ENCODE measurements around the gene ENTREP1. TPM values are rescaled to one million over a fixed set of nuclear protein-coding genes. Genes with fewer than 3 reads are reported as not detected.
A peak's percentile ranks its signal among the peaks of the same experiment; 100 is the strongest.

Gene ENTREP1
- total RNA-seq, 4 donors from 2014 or later = 11.3 to 29.3 (median 21.3) TPM

- Histone ChIP-seq H3K4me3 (no peak overlapping the region), H3K27me3 (no peaks in the 10 kb centered on the region), H3K36me3 (peaks cover 0 to 14% of the 10 kb centered on the region in 2 donors), H3K9me3 (no peaks in the 10 kb centered on the region), H3K4me1 (peaks cover 5 to 63% (median 15%) of the 10 kb centered on the region in 3 donors), H3K27ac (peak overlapping the region in 3 of 4 donors; percentile 37 to 61 (median 52))
- ATAC-seq = no peak
- TF ChIP-seq POLR2A (IDR thresholded peaks at IDR 0.05) = no peak
- no peak for TF ChIP-seq CTCF (IDR thresholded peaks at IDR 0.05)
- TF ChIP-seq POLR2AphosphoS5 (IDR thresholded peaks at IDR 0.05) = no peak
- TF ChIP-seq EP300 (IDR thresholded peaks at IDR 0.05) = no peak
- WGBS, 2 donors (ENCODE audit: low coverage in 1 of 2) = 75 to 83% methylated on average over 4 to 6 of the region's 6 CpGs
Measured at GRCh38 chr9:69393425-69393824, 68.4 kb downstream of the ENTREP1 start.

- no peak overlapping the region for H3K4me3 ChIP-seq
Measured at GRCh38 chr9:69395718-69396117, 70.7 kb downstream of the ENTREP1 start.

GRCh38 chr9:69396759-69397158 is 71.7 kb downstream of the ENTREP1 start:
- no peak for TF ChIP-seq CTCF (IDR thresholded peaks at IDR 0.05)
- TF ChIP-seq EP300 (IDR thresholded peaks at IDR 0.05) = no peak
- TF ChIP-seq POLR2A (IDR thresholded peaks at IDR 0.05) = no peak
- TF ChIP-seq POLR2AphosphoS5 (IDR thresholded peaks at IDR 0.05) = no peak
- no peak for ATAC-seq
- Histone ChIP-seq H3K4me3 (no peak overlapping the region), H3K4me1 (peaks cover 5 to 55% (median 11%) of the 10 kb centered on the region in 3 donors), H3K9me3 (no peaks in the 10 kb centered on the region), H3K36me3 (no peaks in the 10 kb centered on the region), H3K27me3 (no peaks in the 10 kb centered on the region), H3K27ac (peak overlapping the region in 3 of 4 donors; percentile 24 to 76 (median 73))
- WGBS, 2 donors (ENCODE audit: low coverage in 1 of 2) = 86% methylated on average over 2 of the region's 2 CpGs; no CpG with 5 or more reads in 1 of the 2 donors

More at GRCh38 chr9:69395718-69396117, 70.7 kb downstream of the ENTREP1 start:
- 83 to 86% methylated on average over 1 of the region's 5 CpGs for WGBS, 2 donors (ENCODE audit: low coverage in 1 of 2)
- Histone ChIP-seq H3K4me1 (peaks cover 5 to 65% (median 15%) of the 10 kb centered on the region in 3 donors), H3K27me3 (no peaks in the 10 kb centered on the region), H3K36me3 (no peaks in the 10 kb centered on the region), H3K27ac (peak overlapping the region in 3 of 4 donors; percentile 37 to 73 (median 46)), H3K9me3 (no peaks in the 10 kb centered on the region)
- no peak for TF ChIP-seq POLR2AphosphoS5 (IDR thresholded peaks at IDR 0.05)
- no peak for TF ChIP-seq EP300 (IDR thresholded peaks at IDR 0.05)
- TF ChIP-seq POLR2A (IDR thresholded peaks at IDR 0.05) = no peak
- TF ChIP-seq CTCF (IDR thresholded peaks at IDR 0.05) = no peak
- no peak for ATAC-seq

- Histone ChIP-seq H3K9me3 (no peaks in the 10 kb centered on the region), H3K4me3 (peak overlapping the region in 1 of 2 donors; percentile 17), H3K36me3 (no peaks in the 10 kb centered on the region), H3K4me1 (peaks cover under 1 to 47% (median 2%) of the 10 kb centered on the region in 3 donors), H3K27ac (peak overlapping the region; percentile 72 to 85 (median 74)), H3K27me3 (no peaks in the 10 kb centered on the region)
- peak; percentile 64 for ATAC-seq
- TF ChIP-seq EP300 (IDR thresholded peaks at IDR 0.05) = no peak
- TF ChIP-seq CTCF (IDR thresholded peaks at IDR 0.05) = no peak
- TF ChIP-seq POLR2AphosphoS5 (IDR thresholded peaks at IDR 0.05) = peak; percentile 65
- TF ChIP-seq POLR2A (IDR thresholded peaks at IDR 0.05) = no peak
- WGBS, 2 donors (ENCODE audit: low coverage in 1 of 2) = 27 to 42% methylated on average over 4 to 10 of the region's 12 CpGs
Measured at GRCh38 chr9:69397384-69398214, 72.6 kb downstream of the ENTREP1 start.
